ENCODE measurements around the gene MICU2.

The MICU2 gene

DNA sequence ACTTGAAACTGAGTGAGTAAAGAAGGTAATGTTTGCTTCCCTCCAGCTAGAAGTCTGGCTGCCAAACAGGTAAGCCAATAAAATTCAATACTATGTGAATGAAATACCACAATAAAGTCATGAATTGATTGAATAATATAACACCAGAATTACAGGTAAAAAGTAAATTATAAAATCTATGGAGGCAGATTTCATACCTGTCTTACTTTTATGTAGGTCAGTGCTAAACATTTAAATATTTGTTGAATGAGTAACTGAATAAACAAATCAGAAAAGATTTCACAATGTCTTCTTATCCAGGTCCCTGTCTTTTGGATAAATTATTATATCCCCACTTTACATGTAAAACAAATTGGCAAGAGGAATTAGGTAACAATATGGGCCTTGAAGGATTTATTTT lies 62.7 kb downstream of the MICU2 start:
- DNase-seq, result no peak

DNA sequence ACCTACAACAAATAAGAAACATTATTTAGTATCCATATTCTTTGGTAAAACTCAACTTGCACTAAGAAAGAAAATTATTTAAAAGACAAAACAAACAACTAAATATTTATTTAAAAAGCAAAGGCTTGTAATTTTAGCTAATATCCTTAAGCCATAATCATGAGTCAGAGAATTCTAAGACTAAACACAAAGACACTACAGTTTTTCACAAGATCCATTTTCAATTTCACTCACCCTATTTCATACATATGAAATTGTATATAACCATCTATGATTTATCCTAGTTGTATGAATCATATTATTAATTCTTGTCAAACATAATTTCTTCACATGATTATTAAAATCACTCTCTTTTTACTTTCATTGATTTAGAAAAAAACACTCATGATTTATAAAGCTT lies 64.3 kb downstream of the MICU2 start:
- DNase-seq, result no peak

DNA sequence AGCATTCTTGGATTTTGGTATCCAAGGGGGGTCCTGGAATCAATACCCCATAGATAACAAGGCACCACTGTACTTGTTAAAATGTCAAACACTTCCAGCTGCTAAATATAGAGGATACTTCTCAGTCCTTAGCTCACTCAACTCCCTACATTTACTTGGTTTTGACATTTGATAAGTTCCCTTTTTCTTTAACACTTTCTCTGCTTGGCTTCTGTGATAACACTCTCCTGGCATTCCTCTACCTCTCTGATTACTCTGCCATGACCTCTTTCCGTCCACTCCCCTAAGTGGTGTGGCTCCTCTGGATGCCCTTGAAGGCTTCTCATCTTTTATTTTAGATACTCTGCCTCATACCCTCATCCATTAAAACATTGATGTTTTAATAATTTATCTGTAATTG lies 65.2 kb downstream of the MICU2 start:
- DNase-seq, result no peak

DNA sequence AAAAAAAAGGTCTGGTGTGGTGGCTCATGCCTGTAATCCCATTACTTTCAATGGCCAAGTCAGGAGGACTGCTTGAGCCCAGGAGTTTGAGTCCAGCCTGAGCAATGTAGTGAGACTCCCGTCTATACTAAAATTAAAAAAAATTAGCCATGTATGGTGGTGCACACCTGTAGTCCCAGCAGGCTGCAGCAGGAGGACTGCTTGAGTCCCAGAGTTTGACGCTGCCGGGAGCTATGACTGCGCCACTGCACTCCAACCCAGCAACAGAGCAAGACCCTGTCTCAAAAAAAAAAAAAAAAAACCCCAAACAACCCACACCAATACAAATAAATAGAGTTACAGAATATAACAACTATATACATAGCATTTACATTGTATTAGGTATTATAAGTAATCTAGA lies 65.7 kb downstream of the MICU2 start:
- DNase-seq, result no peak

DNA sequence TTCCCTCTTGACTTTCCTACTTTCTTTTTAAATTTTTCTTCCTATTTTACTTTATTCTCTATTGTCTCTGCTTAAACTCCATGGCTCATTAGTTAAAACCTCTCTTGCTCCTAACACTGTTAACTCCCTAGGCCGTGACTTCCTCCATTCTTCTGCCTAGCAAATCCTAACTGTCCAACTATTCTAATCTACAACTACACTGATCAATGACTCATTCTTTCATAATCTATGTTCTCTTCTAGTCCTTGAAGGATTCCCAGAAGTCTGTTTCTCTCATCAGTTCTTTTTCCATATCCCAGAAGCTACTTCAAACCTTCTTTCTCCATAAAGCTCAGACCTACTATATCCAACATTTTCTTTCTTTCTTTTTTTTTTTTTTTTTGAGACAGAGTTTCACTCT lies 66.9 kb downstream of the MICU2 start:
- DNase-seq, result no peak

DNA sequence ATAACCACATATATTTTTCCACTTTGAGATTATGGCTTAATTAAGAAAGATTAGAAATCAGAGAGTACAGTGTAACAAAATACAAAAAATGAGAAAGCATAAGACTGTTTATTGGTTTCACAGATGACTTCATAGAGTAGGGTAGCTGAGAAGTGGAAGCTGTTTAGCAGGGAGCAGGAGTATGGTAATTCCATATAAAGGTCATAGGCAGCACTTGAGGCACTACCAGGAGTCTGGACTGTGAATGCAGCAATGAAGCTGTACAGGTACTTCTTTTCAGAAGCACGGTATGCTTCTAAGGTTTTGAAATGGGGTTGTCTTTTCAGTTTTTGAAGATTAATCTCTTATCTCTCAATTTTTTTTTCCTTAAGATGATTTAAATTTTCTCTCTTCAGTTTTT lies 69.2 kb downstream of the MICU2 start:
- DNase-seq, result no peak

DNA sequence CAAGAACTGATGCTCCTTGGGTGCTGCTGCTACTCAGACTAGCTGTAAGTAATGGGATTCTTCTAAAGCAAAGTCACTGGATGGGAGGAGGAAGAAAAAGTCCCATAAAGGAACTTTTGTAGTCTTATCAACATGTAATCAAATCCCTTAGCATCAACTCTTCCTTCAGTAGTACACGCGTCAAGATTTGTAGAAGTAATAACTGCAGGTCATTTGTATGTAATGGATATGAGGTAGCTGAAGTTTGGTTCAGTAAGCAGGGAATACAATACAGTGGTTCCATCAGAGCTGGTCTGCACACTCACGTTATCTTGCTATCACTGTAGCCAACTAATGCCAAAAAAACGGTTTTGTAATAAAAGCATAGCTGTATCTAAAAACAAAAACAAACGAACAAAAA lies 72.5 kb downstream of the MICU2 start:
- DNase-seq, result no peak

DNA sequence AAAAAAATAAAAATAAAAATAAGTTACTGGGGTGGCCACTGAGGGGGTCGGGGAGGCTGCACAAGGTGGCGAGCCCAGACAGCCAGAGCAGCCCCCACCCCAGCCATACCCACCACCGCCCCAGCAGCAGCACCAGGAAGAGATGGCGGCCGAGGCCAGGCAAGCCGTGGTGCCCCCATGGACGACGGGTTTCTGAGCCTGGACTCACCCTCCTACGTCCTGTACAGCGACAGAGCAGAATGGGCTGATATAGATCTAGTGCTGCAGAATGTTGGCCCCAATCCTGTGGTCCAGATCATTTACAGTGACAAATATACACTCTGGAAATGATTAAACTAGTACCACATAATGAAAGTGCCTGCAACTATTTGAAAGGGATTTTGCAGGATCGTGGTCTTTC lies 73.3 kb downstream of the MICU2 start:
- no peak for DNase-seq

DNA sequence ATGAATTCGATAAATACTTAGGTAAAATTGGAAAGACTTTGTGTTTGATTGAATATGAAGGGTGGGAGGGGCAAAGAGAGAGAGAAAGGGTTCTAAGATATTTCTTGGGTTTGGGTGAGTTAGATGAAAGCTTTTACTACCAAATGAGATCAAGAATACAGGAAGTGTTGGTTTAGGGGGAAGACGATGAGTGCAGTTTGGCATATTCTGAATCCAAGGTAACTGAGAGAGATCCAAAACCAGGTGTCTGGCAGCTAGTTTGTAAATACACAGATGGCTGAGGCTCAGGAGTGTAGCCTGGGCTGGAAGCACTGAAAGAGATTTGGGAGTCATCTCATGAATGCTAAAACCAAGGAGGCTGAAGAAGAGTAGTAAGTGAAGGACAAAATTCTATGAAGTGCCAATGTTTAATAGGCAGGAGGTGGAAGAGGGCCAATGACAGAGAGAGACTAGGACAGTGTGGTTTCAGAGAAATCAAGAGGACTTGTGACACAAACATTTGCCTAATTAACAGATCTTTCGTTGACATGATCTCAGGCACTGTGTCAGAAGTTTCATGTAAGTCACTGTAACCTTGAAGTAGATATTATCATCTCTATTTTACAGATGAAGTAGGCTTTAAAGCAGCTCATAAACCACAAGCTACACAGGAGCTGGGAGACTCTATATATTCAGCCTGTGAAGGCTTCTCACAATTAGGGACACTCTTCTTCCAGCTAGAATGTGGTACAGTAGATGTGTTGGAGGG lies 74.7 kb downstream of the MICU2 start:
- DNase-seq, result no peak

DNA sequence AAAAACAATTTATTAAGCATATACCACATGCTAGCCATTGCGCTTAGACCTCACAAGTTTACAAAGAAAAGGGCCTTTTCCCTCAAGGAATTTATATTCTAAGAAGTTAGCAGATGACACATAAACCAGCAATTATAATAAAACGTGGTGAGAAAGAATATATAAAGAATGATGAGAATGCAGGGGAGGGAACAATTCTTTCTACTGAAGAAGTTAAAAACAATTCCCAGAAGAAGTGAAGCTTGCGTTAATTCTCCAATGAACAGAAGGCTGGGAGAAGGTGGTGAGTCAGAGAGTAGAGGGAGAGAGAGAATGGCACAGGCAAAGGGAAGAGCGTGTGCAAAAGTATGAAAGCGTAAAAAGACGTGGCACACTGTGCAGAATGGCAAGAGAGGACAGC lies 75.4 kb downstream of the MICU2 start:
- DNase-seq, result no peak

DNA sequence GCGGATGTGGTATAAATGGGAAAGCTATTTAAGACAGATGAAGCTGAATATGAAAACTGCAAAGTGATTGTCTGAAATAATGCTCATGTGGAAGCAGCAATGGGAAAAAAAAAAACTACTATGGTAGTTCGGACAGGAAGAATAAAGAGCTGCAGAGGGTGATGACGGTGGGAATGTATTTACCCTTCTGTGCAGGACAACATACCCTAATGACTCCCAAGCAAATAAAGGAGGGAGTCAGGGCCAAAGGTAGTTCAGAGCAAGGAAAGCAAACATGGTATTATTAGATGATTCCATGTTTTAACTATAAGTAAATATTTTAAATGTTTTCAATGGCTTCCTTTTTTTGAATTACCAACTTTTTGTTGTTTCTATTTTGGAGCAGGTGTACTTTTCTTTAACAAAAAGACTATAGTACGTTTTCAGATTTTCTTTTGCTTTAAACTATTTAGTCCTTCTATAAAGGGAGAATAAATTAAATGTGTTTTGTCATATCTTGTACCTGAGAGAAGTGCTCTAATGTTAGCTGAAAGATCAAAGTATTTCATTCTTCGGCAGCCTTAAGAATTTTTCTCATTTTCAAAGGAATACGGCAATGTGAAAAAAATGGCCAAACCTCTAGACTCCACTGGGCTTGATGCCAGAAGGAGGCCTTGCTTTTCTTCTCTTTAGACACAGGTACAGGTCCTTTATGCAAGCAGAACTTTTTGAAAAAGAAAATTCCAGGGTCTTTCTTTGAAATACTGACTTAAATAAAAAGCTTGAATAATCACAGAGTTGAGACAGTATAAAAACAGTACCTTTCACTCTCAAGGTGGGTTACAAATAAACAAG lies 77.0 kb downstream of the MICU2 start:
- DNase-seq, result no peak

DNA sequence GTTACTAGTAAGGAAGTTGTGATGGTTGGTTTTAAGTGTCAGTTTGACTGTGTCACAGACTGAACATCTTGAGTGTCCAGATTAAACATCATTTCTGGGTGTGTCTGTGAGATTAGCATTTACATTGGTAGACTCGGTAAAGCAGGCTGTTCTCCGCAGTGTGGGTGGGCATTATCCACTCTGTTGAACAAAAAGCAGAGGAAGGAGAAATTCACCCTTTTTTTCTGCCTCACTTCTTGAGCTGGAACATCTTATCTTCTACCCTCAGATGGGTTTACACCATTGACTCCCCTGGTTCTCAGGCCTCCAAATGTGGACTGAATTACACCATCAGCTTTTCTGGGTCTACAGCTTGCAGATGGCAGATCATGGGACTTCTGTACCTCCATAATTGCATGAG lies 81.1 kb downstream of the MICU2 start:
- DNase-seq, result no peak

DNA sequence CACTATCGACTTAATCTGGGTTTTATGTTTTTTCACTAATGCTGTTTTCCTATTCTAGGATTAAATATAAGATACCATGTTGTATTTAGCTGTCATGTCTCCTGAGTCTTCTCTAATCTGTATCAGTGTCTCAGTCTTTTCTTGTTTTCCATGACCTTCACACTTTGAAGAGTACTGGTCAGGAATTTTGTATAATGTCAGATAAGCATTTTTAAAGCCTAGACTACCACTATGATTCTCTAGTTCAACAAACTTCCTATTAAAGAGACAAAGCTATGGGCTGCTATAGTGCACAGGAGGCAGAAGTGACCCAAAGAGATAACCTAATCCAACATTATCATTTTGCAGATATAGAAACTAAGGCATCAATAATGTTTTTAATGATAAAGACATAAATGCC lies 81.8 kb downstream of the MICU2 start:
- DNase-seq, result no peak

DNA sequence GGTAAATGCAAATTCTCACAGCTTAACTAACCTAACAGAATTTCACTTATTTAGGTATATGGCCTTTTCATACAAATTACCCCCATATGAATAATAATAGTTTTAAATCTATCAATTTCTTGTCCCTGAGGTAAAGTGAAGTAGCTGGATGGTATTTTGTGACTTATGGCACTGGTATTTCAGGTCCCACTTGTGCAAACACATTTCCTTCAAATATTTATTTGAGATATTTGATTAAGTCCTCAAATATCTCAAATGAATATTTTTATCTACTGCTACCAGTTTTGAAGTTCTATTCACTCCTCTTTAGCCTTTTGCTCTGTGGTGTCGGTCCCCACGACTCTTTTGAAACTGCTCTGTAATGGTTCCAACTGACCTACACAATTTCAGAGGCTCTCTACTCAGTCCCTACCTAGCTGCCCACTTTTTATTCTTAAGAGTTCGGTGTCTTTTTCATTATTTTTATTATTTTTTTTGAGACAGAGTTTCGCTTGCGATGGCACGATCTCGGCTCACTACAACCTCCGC lies 85.3 kb downstream of the MICU2 start:
- DNase-seq, result no peak

DNA sequence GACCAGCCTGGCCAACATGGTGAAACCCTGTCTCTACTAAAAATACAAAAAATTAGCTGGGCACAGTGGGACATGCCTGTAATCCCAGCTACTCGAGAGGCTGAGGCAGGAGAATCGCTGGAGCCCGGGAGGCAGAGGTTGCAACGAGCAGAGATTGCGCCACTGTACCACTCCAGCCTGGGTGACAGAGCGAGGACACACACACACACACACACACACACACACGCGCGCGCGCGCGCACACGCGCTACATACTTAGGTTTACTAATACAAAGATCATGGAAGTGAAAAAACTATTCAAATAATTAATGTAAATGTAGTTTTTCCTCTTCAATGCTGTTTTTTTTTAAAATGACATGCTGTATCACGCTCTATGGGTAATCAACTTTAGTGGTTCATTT lies 86.4 kb downstream of the MICU2 start:
- no peak for DNase-seq

DNA sequence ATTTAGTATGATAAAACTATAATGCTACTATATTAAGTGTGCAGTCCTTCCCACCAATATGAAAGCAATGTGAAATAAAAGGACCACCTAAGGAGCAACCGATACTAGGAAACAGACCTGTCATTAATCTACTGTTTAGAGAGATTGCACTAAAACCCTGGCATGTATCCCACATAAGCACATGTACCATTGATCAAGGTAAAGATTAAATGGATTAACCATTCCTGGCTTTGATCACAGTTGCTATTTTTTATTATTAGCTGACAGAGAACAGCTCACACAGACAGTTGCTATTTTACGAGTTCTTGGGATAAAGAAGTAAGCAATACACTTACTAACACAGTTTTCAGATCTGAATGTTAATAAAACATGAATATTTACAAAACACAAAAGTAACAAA lies 87.2 kb downstream of the MICU2 start:
- DNase-seq, result no peak

DNA sequence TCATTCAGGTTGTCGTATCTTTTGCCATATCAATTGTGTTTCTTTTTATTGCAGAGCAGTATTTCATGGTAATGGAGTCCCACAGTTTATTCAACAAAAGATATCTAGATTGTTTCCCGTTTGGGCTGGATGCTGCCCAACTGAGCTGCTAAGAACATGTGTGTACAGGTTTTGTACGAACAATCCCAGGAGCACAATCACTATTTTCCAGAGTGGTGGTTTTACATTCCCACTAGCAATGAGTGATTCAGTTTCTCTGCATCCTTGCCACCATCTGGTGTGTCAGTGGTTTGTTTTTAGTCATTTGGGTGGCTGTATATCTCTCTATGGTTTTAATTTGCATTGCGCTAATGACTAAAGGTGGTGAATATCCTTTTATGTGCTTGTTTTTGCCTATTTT lies 92.1 kb downstream of the MICU2 start:
- no peak for DNase-seq

DNA sequence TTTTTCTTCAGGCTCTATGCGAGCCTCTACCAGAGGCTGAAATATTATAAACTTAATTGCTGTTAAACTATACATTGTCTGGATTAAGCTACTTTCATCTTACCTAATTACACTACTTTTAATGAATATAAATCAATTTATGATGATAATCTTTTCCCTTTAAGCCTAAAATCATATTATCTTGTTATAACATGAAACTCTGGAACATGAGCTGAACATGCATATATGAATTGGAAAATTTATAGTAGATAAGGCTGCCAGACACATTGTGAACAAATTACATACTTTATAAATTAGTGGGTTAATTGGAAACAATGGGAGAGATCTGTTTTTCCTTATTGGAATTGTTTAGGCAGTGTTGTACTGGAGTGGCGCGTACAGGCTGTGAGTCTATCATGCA lies 99.6 kb downstream of the MICU2 start:
- DNase-seq, result no peak

DNA sequence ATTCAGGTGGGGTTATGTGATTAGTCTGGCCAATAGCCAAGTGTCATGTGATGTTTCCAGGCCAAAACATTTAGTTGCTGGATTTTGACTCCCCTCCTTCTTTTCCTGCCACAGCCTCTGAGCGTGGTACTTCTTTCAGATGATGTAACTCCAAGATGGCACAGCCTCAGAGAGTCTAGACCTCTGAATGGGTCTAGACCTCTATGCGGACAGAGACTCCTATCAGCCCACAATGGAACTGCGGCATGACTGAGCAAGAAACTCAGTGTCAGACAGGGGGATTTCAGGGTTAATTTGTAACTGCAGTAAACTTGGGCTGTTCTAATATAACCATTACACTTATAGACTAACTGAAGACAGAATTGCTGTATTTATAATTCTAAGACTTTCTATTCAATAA lies 102.3 kb downstream of the MICU2 start:
- no peak for DNase-seq

DNA sequence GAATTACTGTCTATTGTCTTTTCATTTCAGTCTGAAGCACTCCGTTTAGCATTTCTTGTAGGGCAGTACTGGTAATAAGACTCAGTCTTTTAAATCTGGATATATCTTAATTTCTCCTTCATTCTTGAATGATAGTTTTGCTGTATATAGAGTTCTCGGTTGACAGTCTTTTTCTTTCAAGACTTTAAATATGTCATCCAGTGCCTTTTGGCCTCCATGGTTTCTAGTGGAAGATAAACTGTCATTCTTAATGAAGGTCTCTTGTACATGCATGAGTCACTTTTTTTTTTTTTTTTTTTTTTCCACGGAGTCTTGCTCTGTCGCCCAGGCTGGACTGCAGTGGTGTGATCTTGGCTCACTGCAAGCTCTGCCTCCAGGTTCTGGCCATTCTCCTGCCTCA lies 117.6 kb downstream of the MICU2 start:
- no peak for DNase-seq

DNA sequence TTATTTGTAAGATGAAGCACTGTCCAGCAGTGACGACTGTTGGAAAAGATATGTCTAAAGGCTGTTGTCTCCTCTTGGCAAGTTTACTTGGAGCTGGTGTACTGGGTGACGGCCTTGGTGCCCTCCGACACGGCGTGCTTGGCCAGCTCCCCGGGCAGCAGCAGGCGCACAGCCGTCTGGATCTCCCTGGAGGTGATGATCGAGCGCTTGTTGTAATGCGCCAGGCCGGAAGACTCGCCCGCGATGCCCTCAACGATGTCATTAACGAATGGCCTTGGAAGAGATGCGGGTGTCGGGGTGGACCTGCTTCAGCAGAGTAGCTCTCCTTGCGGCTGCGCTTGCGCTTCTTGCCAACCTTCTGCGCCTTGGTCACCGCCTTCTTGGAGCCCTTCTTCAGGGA lies 120.2 kb downstream of the MICU2 start:
- DNase-seq, result no peak

DNA sequence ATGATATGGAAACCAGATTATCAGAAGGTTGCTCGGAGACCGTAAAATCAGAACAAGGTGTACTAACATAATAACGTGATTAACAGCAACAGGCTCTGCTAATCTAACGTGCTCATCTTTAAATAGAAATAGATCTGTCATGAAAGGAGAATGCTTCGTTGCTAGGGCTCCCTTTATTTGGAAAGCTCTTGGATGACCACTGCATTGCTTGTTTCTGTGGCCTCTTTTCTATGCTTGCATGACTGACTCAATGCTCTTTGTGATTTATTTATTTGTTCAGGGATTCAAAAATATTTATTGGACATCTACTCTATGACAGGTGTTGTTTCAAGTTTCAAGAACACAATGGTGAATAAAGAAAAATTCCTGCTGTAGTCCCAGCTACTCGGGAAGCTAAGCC lies 122.6 kb downstream of the MICU2 start:
- DNase-seq, result peak; percentile 12

DNA sequence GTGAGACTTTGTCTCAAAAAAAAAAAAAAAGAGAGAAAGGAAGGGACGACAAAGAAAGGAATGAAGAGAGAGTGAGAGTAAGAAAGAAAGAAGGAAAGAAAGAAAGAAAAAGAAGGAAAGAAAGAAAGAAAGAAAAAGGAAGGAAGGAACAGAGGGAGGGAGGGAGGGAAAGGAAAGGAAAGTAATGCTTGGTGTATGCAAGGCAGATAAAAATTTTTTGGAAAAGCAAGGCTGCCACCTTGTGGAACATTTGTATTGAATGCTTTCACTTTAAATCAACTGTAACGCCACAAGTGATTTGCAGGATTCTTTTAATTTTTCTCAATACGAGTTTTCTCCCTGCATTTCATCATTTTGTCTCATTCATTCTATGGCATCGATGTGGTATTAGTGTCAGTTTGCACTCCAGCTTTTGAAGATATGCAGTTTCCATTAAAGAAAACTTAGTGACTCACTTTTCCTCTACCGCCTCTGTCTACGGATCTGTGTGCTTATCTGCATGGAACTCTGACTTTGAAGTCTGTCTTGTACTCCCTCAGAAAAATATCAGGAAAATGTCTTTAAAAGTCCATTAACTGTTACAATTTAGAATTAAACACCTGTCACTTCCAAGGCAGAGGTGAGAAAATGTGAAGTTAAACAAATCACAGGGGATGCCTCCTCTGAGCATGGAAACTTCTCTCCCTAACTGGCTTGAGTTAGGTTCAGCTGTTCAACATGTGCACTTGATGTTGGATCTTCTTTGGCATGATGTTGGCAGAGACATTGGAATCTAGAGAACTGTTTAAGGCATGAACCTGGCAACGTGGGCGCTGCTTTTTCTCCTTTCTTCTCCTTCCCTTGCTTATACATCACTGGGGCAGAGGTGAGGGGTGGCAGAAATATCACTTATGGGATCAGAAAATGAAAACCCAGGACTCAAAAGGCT lies 124.8 kb downstream of the MICU2 start:
- DNase-seq, result peak; percentile 64
